A549 treated with RU486 at 1 μM for 4 hours (cell line): ENCODE measurements around the gene SNRNP25. TPM values are rescaled to one million over a fixed set of nuclear protein-coding genes. Genes with fewer than 3 reads are reported as not detected.

Experiments used
- total RNA-seq: library from RNA; stranded (reverse); fragments of 200-300 nt; extraction: Qiagen RNA extraction; gene quantifications from 5 replicates; pipeline ENCODE4 v1.2.3, GENCODE V29; 2022; ENCODE audit warnings: low read depth

SNRNP25 gene
- 56.8 to 85.9 TPM (median 71.1 TPM) in 5 replicates for total RNA-seq

GRCh38 chr16:53346-54236 is at the start of gene SNRNP25, which contains the start of gene POLR3K:
Gene SNRNP25, plus strand, starts transcription at chr16:53828. Its CDS starts 189 bp downstream, at chr16:54017.
Gene POLR3K, minus strand, starts transcription at chr16:53608. Its CDS starts 22 bp downstream, at chr16:53586.

GRCh38 chr16:72561-73548 is 19.2 kb downstream of the SNRNP25 start, which contains the start of gene RHBDF1:
Gene RHBDF1, minus strand, starts transcription at chr16:72631. Its CDS starts 7,616 bp downstream, at chr16:65015.

DNA sequence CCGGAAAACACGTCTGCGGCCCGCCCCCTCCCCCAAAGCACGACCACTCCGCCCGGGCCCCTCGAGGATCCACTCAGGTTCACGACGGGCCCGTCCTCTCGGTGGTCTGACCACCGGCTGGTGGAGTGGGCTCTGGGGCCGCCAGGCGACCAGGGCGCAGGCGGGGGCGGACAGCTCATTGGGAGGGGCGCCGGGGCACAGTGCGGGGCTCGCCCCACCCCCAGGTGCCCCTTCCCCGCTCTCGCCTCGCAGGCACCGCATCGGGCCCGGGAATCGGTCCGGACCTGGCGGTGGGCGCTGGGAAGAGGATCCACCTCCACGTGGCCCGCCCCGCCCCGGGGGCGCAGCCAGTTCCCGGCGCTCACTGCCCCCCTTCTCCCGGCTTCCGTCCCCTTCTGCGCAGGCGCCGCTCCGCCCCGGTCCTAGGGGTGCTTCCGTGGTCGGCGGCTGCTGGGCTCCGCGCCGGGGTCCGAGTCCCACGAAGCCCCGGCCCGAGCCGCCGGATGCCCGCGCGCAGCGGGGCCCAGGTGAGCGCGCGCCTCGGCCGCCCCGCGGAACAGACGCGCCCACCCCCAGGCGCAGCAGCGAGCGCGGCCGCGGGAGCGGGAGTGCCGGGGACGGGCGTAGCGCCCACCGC is 24.3 kb downstream of the SNRNP25 start, which contains the start of gene MPG:
TSS of gene MPG (plus strand) at position 419 of the 637 bp plus-strand sequence. CDS start at position 504, 85 bp downstream.

Other genes starting within 250 kb of the SNRNP25 start
- 35.9 to 42.8 TPM (median 42.4 TPM) in 5 replicates for gene POLR3K, start 220 bp upstream of the SNRNP25 start, total RNA-seq
- gene RHBDF1, start 18.8 kb downstream of the SNRNP25 start, total RNA-seq = 17.0 to 29.1 TPM (median 25.8 TPM) in 5 replicates
- 61.0 to 78.2 TPM (median 72.5 TPM) in 5 replicates for gene MPG, start 24.4 kb downstream of the SNRNP25 start, total RNA-seq
- 21.2 to 30.4 TPM (median 27.7 TPM) in 5 replicates for gene NPRL3, start 84.8 kb downstream of the SNRNP25 start, total RNA-seq
- gene HBZ, start 98.8 kb downstream of the SNRNP25 start, total RNA-seq = 0.14 TPM in 1 of 5 replicates, not detected in the others
- not detected in 5 replicates for gene HBM, start 112.2 kb downstream of the SNRNP25 start, total RNA-seq
- gene HBA2, start 119.0 kb downstream of the SNRNP25 start, total RNA-seq = 0.55 to 0.80 TPM (median 0.57 TPM) in 3 of 5 replicates, not detected in the others
- 0.55 to 1.8 TPM (median 1.1 TPM) in 4 of 5 replicates, not detected in the other for gene HBA1, start 122.9 kb downstream of the SNRNP25 start, total RNA-seq
- 6.1 to 7.9 TPM (median 6.9 TPM) in 5 replicates for gene HBQ1, start 126.6 kb downstream of the SNRNP25 start, total RNA-seq
- 42.5 to 51.2 TPM (median 50.0 TPM) in 5 replicates for gene LUC7L, start 175.6 kb downstream of the SNRNP25 start, total RNA-seq
- gene FAM234A, start 181.0 kb downstream of the SNRNP25 start, total RNA-seq = 40.5 to 52.4 TPM (median 48.2 TPM) in 5 replicates
- 2.7 to 5.9 TPM (median 4.2 TPM) in 5 replicates for gene RGS11, start 222.1 kb downstream of the SNRNP25 start, total RNA-seq
- 1.8 to 3.6 TPM (median 2.5 TPM) in 5 replicates for gene ARHGDIG, start 226.8 kb downstream of the SNRNP25 start, total RNA-seq
- 0.13 to 0.64 TPM (median 0.31 TPM) in 4 of 5 replicates, not detected in the other for gene PDIA2, start 229.3 kb downstream of the SNRNP25 start, total RNA-seq